Lung microvascular endothelial cell (primary cell): ENCODE results near the gene CC2D1A. TPM values are rescaled to one million over a fixed set of nuclear protein-coding genes. Genes with fewer than 3 reads are reported as not detected.

Experiments
- DNase-seq, 2 donors: peaks; one replicate each; pipeline versions ENCODE4 v3.0.0 to v3.0.0-alpha.2; 2010; ENCODE audit warnings: low read depth in 2 of 2
- total RNA-seq: library from RNA; depleted of rRNA; stranded (reverse); fragments of >200 nt; gene quantifications from 2 replicates; pipeline ENCODE4 v1.2.1, GENCODE V29; 2014

Gene CC2D1A
- 3.3 and 3.8 TPM in 2 replicates for total RNA-seq

DNA sequence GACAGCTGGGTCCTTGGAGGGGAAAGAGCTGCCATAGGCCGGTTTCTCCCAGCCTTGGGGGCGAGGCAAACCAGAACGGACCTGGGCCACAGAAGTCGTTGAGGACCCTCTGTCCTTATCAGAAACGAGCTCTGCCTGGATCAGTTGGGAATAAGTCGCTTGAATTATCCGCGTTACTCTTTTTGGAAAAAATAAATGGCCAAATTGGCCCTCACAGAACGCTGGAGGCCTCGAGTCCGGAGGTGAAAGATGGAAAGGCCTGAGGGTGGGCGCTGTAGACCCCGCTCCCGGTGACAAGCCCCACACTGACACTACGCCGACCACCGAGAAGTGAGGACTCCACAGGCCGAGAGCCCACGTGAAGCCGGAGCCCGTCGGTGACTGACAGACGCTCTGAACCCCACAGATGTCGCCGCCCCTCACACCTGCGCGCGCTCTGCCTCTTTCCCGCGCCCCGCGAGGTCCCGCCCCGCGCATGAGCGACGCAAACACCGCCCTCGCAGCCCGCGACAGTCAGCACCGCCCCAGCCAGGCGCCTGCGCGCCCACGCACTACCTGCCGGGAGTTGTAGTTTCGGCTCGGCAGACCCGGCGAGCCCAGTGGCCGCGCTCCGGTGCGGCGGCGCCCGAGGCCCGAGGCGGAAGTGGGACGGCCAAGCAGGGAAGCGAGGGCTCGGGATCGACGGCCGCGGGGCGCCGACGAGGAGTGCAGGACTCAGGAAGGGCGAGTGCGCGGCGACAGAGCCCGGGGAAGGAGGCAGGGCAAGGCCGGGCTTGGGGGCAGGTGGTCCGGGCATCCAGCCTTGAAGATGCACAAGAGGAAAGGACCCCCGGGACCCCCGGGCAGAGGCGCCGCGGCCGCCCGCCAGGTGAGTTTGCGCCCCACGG lies at the start of gene CC2D1A, which contains the start of gene BRME1:
TSS of gene CC2D1A (plus strand) at position 568 of the 887 bp plus-strand sequence. CDS start at position 809, 241 bp downstream.
TSS of gene BRME1 (minus strand) at position 484 of the 887 bp plus-strand sequence. CDS start 1,225 bp downstream, outside the sequence.
- DNase-seq, result peak; percentile 83 to 89

DNA sequence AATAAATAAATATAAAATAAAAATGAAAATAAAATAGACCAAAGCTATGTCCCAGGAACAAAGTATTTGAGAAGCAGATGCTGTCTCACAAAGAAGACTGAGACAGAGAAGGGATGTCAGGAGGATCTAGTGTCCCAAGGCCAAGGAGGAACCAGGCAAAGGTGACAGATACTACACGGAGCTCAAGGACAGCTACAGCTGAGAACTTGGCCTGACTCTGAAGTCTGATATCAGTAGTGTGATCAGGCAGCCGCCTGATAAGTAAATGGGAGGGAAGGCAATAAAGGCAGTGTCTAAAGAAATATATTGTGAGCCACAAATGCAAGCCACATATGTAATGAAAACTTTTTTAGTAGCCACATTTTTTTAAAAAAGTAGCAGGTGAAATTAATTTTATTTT lies 49.5 kb upstream of the CC2D1A start:
- DNase-seq, result no peak

DNA sequence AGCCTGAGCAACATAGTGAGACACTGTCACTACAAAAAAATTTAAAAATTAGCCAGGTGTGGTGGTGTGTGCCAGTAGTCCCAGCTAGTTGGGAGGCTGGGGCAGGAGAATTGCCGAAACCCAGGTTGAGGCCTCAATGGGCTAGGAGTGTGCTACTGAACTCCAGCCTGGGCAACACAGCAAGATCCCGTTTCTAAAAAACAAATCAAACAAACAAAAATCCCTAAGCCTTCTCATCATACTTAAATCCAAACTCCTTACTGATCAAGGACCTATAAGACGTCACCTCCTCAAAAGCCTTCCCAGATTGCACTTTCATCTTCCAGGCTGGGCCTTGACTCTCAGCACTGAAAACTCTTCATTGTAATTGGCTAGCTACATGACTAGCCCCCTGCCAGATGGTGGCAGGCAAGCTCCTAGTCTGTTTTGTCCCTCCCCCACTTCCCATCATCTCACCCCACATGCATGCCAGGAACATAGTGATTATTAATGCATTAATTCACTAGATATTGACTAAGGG lies 46.6 kb upstream of the CC2D1A start:
- peak; percentile 76 for DNase-seq

DNA sequence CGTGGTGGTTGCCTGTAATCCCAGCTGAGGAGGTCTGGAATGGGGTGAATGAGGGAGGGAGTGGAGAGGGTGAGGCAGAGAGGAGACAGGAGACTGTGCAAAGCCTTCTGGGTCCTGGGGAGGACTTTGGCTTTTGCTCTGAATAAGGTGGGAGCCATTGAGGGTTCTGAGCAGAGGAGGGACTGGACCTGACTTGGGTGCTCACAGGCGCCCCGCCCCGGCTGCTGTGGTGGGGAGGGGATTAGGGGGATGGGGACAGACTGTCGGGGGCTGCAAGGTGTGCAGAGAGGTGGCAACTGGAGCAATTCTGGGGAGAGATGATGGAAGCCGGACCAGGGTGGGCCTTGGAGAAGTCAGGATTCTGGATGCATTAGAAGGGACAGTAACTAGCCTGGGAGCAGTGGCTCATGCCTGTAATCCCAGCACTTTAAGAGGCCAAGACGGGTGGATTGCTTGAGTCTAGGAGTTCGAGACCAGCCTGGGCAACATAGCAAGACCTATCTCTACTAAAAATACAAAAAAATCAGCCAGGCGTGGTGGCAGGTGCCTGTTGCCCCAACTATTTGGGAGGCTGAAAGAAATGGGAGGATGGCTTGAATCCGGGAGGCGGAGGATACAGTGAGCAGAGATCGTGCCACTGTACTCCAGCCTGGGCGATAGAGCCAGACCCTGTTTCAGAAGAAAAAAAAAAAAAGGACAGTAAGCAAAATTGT lies 45.2 kb upstream of the CC2D1A start:
- no peak for DNase-seq

DNA sequence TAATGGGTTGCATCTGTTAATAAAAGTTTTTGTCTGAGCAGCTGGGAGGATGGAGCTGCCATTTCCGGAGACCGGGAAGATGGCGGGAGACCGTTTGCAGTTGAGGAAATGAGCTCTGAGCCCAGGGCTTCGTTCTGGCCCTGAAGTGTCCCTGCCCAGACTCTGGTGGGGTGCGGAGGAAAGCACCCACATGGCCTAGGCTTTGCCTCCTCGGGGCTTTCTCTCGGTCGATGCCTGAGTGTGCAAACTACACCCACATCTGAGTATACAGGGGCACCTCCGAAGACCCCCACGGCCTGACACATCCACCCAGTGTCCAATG lies 44.6 kb upstream of the CC2D1A start:
- peak in 1 of 2 donors; percentile 58 for DNase-seq

DNA sequence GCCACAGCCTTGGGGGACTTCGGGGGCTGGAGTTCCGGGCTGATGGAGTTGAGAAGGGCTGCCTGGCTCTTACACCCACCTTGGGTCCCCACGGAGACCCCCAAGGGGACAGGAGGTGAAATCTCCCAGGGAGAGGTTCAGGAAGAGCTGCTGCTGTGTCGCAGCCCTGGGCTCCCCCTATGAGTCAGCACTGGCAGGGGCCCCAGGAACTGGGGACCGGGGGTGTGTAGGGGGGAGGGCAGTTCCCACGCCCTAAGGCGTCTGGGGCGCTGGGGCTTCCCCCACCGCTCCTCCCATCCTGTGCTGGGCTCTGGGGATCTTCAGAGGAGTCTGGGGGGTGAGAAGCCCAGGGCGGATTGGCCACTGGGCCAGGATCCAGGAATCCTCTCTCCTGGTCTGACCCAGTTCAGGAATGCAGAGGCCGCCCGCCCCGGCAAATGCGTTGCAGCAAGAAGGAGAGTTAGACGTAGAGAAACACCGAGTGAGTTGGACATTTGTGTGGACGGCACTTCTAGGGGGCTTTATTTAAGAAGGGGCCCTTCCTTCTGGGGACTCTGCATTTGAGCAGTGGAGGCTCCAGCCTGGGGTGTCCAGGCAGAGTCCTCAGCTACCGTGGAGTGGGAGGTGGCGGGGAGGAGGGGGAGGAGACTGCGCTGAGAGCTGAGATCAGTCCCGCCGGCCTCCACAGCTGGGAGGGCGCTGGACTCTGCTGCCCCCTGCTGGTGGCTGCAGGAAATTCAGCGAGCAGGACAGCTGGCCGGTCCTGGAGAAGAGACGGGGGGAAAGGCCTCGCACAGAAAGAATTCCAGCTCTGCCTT lies 44.1 kb upstream of the CC2D1A start:
- DNase-seq, result peak; percentile 92 to 93

DNA sequence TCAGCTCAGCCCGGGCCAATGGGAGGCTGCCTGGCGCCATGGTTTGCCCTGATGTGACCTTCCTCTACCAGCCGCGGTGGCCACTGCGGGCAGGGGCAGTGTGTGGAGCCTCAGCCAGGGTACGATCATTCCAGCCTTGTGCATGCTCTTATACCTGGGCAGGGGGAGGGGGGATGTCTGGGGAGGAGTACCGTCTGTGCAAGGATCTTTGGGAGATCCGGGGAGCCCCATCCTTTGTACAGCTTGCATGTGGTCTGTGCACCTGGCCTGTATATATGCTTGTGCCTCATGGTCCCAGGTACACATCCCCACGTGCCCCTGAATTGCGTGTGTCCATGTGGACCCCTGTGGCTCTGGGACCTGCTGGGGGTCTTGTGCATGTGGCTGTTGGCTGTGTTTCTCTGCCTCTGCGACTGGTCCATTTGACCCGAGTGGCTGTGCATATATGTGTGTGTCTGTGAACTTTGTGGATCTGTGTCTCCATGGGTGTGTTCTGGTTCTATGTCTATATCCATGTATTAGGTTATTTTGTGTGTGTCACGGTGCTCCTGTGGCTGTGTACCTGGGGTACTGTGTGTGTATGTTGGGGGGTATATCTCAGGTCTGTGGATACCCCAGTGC lies 41.8 kb upstream of the CC2D1A start:
- DNase-seq, result no peak

DNA sequence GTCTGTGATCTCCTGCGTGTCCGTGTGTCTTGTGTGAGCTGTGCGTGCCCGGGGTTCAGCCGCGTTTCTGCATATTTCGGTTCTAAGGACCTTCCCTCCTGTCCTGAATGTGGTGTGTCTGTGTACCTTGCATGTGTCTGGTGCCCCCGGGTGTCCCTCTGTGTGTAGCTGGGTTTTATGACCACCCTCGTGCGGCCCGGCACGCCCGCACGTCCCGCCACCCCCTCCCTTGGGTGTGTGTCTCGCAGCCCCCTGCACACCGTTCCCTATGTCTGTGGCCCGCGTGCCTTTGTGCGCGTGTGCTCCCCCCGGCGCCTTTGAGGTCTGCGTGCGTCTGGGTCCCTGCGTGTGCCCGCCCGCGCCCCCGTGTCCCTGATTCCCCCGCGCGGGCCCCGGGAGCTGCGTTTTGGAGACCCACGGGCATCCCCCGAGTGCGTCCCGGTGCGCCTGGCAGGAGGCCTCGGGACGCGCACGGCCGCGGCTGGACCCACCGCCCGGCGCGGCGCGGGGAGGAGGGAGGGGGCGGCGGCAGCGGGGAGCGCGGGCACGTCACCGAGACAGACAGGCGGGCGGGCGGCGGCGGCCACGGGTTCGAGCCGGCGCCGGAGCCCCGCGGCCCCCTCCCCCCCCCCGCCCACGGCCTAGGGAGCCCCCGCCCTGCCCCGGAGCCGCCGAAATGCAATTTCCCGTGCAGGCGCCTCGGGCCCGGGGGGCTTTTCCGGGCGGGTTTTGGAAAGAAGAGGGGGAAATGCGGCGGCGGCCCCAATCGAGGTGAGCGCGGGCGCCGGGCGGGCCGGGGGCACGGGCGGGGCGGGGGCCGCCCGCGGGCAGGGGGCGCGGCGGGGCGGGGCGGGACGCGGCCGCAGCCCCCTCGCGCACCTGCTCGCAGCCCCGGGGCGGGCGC lies 41.1 kb upstream of the CC2D1A start:
- DNase-seq, result no peak

DNA sequence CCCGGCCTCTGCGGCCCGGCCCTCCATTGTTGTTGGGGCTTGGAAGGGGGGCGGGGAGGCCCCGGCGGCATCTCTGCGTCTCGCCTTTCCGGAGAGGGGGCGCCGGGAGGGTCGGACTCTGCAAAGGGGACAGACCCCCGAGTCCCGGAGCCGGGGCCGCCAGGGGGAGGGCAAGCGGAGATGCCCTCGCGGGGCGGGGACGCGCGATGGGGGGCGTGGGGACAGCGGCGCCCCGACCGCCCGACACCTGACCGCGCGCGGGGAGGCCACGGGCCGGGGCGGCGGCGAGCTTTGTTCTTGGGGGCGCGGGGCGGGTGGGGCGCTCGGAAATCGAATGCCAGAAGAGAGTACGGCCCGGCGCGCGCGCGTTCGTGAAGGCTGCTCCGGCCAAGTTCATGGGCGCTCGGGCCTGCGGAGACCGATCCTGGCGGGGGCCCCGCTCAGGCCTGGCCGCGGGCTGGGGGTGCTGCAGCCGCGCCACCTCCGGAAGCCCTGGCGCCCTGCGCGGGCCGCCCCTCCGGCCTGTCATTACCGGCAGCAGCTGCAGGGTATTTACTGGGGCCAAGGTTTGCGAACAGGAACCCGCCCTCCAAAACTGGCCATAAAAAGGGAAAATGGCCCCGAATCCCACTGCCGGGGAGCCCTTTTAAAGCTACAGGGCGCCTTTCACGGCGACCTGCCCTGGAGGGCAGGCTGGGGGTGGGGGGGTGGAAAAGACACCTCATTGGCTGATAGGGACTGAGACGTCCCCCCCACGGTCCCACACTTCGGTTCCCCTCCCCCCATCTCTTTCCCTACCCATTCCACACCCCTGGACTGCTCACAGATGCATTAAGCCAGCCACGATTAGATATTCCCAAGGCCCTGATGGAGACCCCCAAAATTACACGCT lies 40.2 kb upstream of the CC2D1A start:
- peak; percentile 31 to 34 for DNase-seq

DNA sequence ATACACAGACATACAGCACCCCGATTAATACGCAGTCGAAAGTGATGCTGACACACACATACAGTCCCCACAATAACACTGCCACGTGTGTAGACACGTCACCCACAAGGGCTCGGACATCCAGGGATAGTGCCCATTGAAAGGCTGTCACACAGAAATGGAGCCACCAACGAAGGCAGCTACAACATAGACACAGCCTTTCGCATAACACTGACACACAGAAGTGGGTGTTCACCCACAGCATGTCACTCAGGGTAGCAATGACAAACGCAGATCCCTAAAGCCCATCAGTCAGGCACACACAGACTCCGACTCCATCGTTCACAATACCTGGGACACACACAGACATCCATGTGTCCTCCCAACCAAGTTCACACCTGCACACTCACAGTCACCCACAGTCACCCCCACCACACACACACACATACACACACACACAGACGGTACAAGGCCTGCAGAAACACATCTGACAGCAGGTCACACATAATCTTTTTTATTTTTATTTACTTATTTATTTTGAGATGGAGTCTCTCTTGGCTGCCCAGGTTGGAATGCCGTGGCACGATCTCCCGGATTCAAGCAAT lies 39.4 kb upstream of the CC2D1A start:
- no peak for DNase-seq

DNA sequence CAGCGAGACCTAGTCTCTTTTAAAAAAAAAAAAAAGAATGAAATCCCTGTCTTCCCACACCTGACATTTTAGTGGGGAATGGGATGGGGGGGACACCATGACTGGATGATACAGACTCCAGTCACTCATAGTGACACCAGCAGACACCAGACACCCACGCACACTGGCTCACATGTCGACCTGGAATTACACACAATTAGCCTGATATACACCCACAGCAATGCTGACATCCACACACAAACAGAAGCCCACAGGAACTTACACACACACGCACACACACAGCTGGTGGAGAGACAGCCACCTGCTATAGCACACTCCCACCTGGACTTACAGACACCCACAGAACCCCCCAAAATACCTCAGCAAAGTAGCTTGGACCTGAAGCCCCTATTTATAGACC lies 37.3 kb upstream of the CC2D1A start:
- no peak for DNase-seq

DNA sequence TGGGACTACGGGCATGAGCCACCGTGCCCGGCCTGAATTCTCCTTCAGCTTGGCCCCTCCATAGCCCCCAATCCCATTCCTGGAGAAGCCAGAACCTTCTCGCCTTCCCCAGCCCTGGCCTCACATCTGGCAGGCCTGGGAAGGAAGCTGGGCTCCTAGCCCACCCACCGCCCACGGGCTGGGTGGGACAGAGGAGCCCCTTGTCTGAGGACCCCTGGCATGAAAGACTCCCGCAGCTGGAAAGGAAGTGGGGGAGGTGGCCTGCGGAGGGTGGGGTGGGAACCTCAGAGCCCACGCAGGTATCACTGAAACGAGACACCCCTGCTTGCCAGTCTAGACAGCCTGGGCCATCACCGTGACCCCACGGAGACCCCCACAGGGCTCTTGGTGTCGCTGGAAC lies 36.7 kb upstream of the CC2D1A start:
- no peak for DNase-seq

DNA sequence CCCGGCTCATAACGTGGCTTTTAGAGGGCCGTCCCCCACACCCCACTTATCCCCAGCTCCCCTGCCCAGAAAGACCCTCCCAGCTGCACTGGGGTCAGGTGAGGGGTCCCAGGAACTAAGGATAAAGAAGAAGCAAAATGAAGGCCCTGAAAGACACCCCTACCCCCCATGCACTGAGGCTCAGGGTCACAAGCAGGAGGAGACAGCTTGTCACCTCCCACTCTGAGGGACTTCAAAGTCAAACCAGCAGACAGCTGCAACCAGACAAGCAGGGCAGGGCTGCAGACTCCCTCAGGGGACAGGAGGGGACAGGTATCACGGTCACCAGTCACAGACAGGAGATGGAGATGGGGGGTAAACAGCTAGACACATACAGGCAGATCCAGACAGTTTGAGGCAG lies 35.1 kb upstream of the CC2D1A start:
- DNase-seq, result no peak

DNA sequence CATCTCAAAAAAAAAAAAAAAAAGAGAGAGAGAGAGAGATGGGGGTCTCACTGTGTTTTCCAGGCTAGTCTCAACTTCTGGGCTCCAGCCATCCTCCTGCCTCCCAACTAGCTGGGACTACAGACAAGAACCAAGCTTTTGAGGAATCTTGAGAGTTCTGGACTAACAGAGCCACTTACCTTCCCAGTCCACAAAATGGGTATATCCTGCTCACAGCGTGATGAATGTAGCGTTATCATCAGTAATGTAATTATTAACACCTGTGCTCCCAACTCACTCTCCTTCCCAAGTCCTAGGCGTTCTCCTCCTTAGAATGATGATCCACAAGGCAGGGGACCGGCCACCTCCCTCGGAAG lies 33.7 kb upstream of the CC2D1A start:
- DNase-seq, result no peak

DNA sequence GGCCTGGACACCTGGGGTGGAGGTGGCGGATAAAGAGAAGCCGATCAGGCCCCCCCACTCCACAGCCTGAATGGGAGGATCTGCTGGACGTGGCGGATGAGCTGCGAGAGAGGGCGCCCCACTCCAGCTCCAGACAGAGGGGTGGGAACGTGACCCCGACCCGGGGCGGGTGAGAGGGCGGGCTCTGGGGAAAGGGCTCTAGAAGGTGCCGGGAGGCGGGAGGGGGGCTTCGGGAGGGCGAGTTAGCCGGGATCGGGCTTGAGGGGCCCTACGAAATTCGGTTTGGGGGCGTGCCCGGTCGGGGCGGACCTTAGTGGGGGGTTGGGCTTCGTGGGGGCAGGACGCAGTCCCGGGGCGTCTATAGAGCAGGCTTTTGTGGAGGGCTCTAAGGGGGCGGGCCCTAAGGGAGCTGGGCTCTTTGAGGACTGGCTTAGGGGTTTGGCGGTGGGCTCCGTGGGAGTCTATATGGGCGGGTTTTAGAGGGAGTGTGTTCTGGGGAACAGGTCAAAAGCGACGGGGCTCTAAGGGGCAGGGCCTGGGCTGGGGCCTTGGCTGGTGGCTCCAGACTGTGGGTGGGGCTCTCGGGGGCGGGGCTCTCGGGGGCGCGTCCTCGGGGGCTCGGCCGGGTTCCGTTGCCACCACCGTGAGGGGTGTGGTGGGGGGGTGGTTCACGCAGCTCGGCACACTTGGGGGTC lies 33.2 kb upstream of the CC2D1A start:
- peak; percentile 23 to 42 for DNase-seq

DNA sequence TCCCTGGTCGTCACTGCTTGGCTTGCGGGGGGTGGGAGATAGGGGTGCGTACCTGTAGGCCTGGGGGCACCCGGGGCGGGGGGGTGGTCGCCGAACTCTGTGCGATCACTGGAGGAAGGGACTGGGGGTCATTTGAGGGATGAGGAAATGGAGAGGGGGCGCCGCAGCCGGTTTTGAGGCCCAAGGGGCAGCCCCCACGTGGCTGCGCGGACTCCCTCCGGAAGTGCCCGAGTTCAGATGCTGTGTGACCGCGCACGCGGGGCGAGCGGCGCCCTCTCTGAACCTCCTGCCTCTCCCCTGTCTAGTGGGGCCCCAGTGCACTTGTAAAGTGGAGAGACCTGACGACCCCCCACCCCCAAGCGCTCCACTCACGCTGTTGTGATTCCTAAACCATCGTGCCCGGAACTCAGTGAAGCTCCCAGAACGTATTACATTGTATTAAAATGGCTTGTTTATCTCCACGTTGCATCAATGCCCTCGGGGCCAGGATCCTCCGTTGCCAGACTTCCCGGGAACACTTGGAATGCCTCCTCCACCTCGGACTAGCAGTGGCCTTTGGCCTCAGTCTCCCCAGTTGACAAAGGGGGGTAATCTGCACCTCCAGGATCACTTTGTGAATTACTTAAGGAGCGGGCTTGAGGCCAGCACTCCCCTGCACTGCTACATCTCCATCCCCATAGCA lies 32.0 kb upstream of the CC2D1A start:
- no peak for DNase-seq

DNA sequence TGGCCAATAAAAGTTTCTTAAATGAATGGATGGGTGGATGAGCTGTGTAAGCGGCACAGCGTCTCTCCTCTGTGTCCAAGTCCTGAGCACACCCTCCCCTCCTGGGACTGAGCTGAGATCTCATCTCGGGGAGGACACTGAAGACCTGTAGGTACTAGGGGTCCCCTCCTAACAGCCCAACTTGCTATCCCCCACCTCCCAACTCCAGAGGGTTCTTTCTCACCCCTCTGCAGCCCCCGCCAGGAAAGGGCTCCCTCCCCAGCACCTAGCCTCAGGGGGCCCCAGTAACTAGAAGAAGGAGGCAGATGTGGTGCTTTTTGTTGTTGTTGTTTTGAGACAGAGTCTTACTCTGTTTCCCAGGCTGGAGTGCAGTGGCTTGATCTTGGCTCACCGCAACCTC lies 30.2 kb upstream of the CC2D1A start:
- no peak for DNase-seq

DNA sequence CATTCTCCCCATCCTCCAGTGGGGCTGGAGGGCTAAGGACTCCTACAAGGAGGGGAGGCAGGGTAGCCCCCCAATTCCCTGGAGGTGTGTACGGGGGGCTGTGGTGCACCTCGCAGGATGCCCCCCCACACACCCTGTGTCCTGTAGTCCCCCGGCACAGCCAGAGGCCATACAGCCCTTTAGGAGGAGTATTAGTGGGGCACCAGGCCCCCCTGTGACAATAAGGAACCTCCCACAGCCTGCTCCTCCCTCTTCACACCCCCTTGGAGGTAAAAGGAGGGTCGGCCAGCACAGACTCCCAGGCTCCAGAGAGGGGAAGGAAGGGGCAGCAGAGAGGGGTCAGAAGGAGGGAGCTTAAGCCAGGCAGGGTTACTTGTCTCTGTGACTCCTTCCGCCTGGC lies 29.2 kb upstream of the CC2D1A start, which contains the start of gene NANOS3:
TSS of gene NANOS3 (plus strand) at position 301 of the 400 bp plus-strand sequence. CDS start 115 bp downstream, outside the sequence.
- no peak for DNase-seq
